IMR-90 (cell line): ENCODE results near the gene ATP6V1D. TPM values are rescaled to one million over a fixed set of nuclear protein-coding genes. Genes with fewer than 3 reads are reported as not detected.

Experiments
- ATAC-seq: fragments of 200-7000 bp; cut with Tn5 transposase; 2 replicates; pipeline ENCODE4 v1.9.1; 2020; ENCODE audit warnings: low read depth, mild to moderate bottlenecking, moderate library complexity
- Bru-seq: library from RNA; stranded (reverse); fragments of 400-500 nt; gene quantifications from one replicate; lab custom pipeline; 2021; lab: Mats Ljungman, UMichigan
- BruChase-seq, 2 experiments: library from RNA; stranded (reverse); fragments of 400-500 nt; gene quantifications; one replicate each; lab custom pipeline; 2021; lab: Mats Ljungman, UMichigan
- BruUV-seq: library from RNA; stranded (reverse); fragments of 400-500 nt; replicated peaks from 2 replicates; lab custom pipeline; 2021; lab: Mats Ljungman, UMichigan
- CTCF ChIA-PET: fragments of 300-600 bp; formaldehyde crosslinking; extraction: SDS; loops from one replicate; lab custom pipeline; 2021; ENCODE audit warnings: antibody characterized with exemption; lab: Yijun Ruan, JAX
- POLR2A ChIA-PET: fragments of 300-600 bp; sonication (Branson Sonifier 250); formaldehyde crosslinking; loops from one replicate; lab custom pipeline; 2022; ENCODE audit warnings: antibody characterized with exemption; ENCODE audit not compliant: unreplicated experiment; lab: Charles Lee
- DNase-seq: peaks from one replicate; pipeline ENCODE4 v3.0.0; 2013
- H2AFZ ChIP-seq: replicated peaks from 2 replicates; pipeline ENCODE3; 2013; ENCODE audit warnings: low read length, mild to moderate bottlenecking; ENCODE audit not compliant: poor library complexity
- H2AK5ac ChIP-seq: 2 replicates; pipeline ENCODE4 v1.6.1; 2013; ENCODE audit warnings: low read depth, low read length, inconsistent platforms
- H2AK9ac ChIP-seq: replicated peaks from 2 replicates; pipeline ENCODE3; 2013; ENCODE audit warnings: mild to moderate bottlenecking, low read depth, low read length, moderate library complexity; ENCODE audit not compliant: poor library complexity
- H2BK120ac ChIP-seq: 2 replicates; pipeline ENCODE4 v1.6.1; 2013; ENCODE audit warnings: low read depth, low read length, inconsistent platforms
- H2BK15ac ChIP-seq: 3 replicates; pipeline ENCODE4 v1.6.1; 2013; ENCODE audit warnings: low read depth, low read length, inconsistent platforms
- H2BK20ac ChIP-seq: 2 replicates; pipeline ENCODE4 v1.6.1; 2013; ENCODE audit warnings: low read depth, mild to moderate bottlenecking, inconsistent platforms, low read length, moderate library complexity
- H2BK5ac ChIP-seq: 2 replicates; pipeline ENCODE4 v1.6.1; 2013; ENCODE audit warnings: mild to moderate bottlenecking, low read depth, low read length, inconsistent platforms; ENCODE audit not compliant: poor library complexity, severe bottlenecking
- H3K14ac ChIP-seq: replicated peaks from 2 replicates; pipeline ENCODE4 v1.6.1; 2013; ENCODE audit warnings: low read depth, low read length, inconsistent platforms
- H3K18ac ChIP-seq: 2 replicates; pipeline ENCODE4 v1.6.1; 2013; ENCODE audit warnings: low read depth, low read length, control low read depth
- H3K23ac ChIP-seq: 2 replicates; pipeline ENCODE4 v1.6.1; 2013; ENCODE audit warnings: low read depth, low read length, inconsistent platforms
- H3K27ac ChIP-seq: 2 replicates; pipeline ENCODE4 v1.5.1; 2013; ENCODE audit warnings: mild to moderate bottlenecking, control low read depth, low read length; ENCODE audit not compliant: insufficient read depth
- H3K27me3 ChIP-seq: 2 replicates; pipeline ENCODE4 v1.6.1; 2013; ENCODE audit warnings: low read length; ENCODE audit not compliant: control insufficient read depth, insufficient read depth
- H3K36me3 ChIP-seq: 2 replicates; pipeline ENCODE4 v1.6.1; 2013; ENCODE audit warnings: low read length, mixed read lengths; ENCODE audit not compliant: control insufficient read depth, insufficient read depth
- H3K4ac ChIP-seq: 2 replicates; pipeline ENCODE4 v1.6.1; 2013; ENCODE audit warnings: low read depth, low read length, inconsistent platforms
- H3K4me1 ChIP-seq: 2 replicates; pipeline ENCODE4 v1.6.1; 2013; ENCODE audit warnings: low read length, mixed read lengths; ENCODE audit not compliant: control insufficient read depth, insufficient read depth
- H3K4me2 ChIP-seq: 2 replicates; pipeline ENCODE4 v1.6.1; 2013; ENCODE audit warnings: low read depth, mild to moderate bottlenecking, control low read depth, low read length, moderate library complexity
- H3K4me3 ChIP-seq: 2 replicates; pipeline ENCODE4 v1.5.1; 2013; ENCODE audit warnings: low read depth, mild to moderate bottlenecking, control low read depth, low read length, moderate library complexity; ENCODE audit not compliant: insufficient read depth
- H3K56ac ChIP-seq: 2 replicates; pipeline ENCODE4 v1.6.1; 2013; ENCODE audit warnings: low read length, inconsistent platforms; ENCODE audit not compliant: insufficient read depth; ENCODE audit errors: extremely low read depth
- H3K79me1 ChIP-seq, 2 experiments: 2 replicates each; pipeline ENCODE4 v1.6.1; 2013; ENCODE audit warnings: low read length in 2 of 2, inconsistent platforms in 1 of 2, low read depth in 1 of 2
- H3K9ac ChIP-seq: 2 replicates; pipeline ENCODE4 v1.6.1; 2013; ENCODE audit warnings: low read depth, low read length, control low read depth
- H3K9me1 ChIP-seq: 2 replicates; pipeline ENCODE4 v1.6.1; 2013; ENCODE audit warnings: low read length, inconsistent platforms; ENCODE audit not compliant: insufficient read depth
- H3K9me3 ChIP-seq: 2 replicates; pipeline ENCODE4 v1.6.1; 2013; ENCODE audit warnings: low read length; ENCODE audit not compliant: control insufficient read depth, insufficient read depth
- H4K20me1 ChIP-seq: 2 replicates; pipeline ENCODE4 v1.6.1; 2013; ENCODE audit warnings: low read length, inconsistent platforms; ENCODE audit not compliant: insufficient read depth
- H4K5ac ChIP-seq: 2 replicates; pipeline ENCODE4 v1.6.1; 2013; ENCODE audit warnings: mild to moderate bottlenecking, low read depth, low read length, control low read depth
- H4K8ac ChIP-seq, 2 experiments: 2 replicates each; pipeline ENCODE4 v1.6.1; 2013; ENCODE audit warnings: low read depth in 2 of 2, low read length in 2 of 2, control low read depth in 1 of 2, inconsistent platforms in 1 of 2
- H4K91ac ChIP-seq: 2 replicates; pipeline ENCODE4 v1.6.1; 2013; ENCODE audit warnings: low read depth, low read length, inconsistent platforms; ENCODE audit not compliant: insufficient read depth
- BHLHE40 ChIP-seq: fragments of 150-350 bp; IDR thresholded peaks from 2 replicates; pipeline ENCODE4 v1.6.1; 2016; ENCODE audit warnings: mild to moderate bottlenecking, low read depth, low read length
- CEBPB ChIP-seq: IDR thresholded peaks from 2 replicates; pipeline ENCODE4 v1.6.1; 2012; ENCODE audit warnings: low read depth, low read length, improper control_type of control experiment
- CHD1 ChIP-seq: IDR thresholded peaks from 2 replicates; pipeline ENCODE4 v1.6.1; 2012; ENCODE audit warnings: low read depth, low read length, improper control_type of control experiment
- FOS ChIP-seq: fragments of 150-350 bp; IDR thresholded peaks from 2 replicates; pipeline ENCODE4 v1.6.1; 2016; ENCODE audit warnings: low read depth, low read length
- MAFK ChIP-seq: IDR thresholded peaks from 2 replicates; pipeline ENCODE4 v1.6.1; 2012; ENCODE audit warnings: low read depth, low read length, improper control_type of control experiment
- MXI1 ChIP-seq: IDR thresholded peaks from 2 replicates; pipeline ENCODE4 v1.6.1; 2012; ENCODE audit warnings: low read depth, mild to moderate bottlenecking, low read length, moderate library complexity, borderline replicate concordance
- NFE2L2 ChIP-seq: fragments of 150-350 bp; IDR thresholded peaks from 2 replicates; pipeline ENCODE4 v1.6.1; 2016; ENCODE audit warnings: low read depth, mild to moderate bottlenecking, low read length
- POLR2A ChIP-seq: IDR thresholded peaks from 2 replicates; pipeline ENCODE4 v1.6.1; 2012; ENCODE audit warnings: mild to moderate bottlenecking, low read depth, low read length
- RAD21 ChIP-seq: IDR thresholded peaks from 2 replicates; pipeline ENCODE4 v1.6.1; 2012; ENCODE audit warnings: low read length, improper control_type of control experiment
- RCOR1 ChIP-seq: IDR thresholded peaks from 2 replicates; pipeline ENCODE4 v1.6.1; 2012; ENCODE audit warnings: mild to moderate bottlenecking, low read length, improper control_type of control experiment; ENCODE audit not compliant: insufficient replicate concordance
- RFX5 ChIP-seq: IDR thresholded peaks from 2 replicates; pipeline ENCODE4 v1.8.0; 2012; ENCODE audit warnings: low read depth, mild to moderate bottlenecking, low read length, moderate library complexity
- SMC3 ChIP-seq: fragments of 150-350 bp; IDR thresholded peaks from 2 replicates; pipeline ENCODE4 v1.6.1; 2016; ENCODE audit warnings: low read depth, mild to moderate bottlenecking, antibody characterized with exemption, low read length, moderate library complexity
- WGBS, 2 experiments: methylation state at CpG; one replicate each; pipeline versions ENCODE4 v1.1.5 to v1.1.7; 2013; ENCODE audit warnings: missing lambda C conversion rate in 2 of 2; ENCODE audit not compliant: insufficient read length in 1 of 2; ENCODE audit errors: extremely low coverage in 2 of 2; 5-methylcytosine and 5-hydroxymethylcytosine counted together
- dilution Hi-C: fragments of 300-500 bp; cut with HindIII; formaldehyde crosslinking; loops from one replicate; pipeline ENCODE4 v1.14.3; 2018; ENCODE audit warnings: low sequenced_read_pairs; ENCODE audit not compliant: unreplicated experiment
- in situ Hi-C: fragments of 300-500 bp; cut with MboI; formaldehyde crosslinking; loops from 3 replicates; pipeline ENCODE4 v1.14.3; 2019; ENCODE audit warnings: low sequenced_read_pairs, inconsistent platforms, mixed read lengths
- intact Hi-C: fragments of 100-400 bp; cut with micrococcal nuclease; formaldehyde crosslinking; loops from 2 replicates; pipeline ENCODE4 v1.10.0; 2022
- long read RNA-seq: library from polyadenylated mRNA; unstranded; transcript quantifications from one replicate; pipeline ENCODE4 v2.0.0, GENCODE V29; 2021; ENCODE audit not compliant: unreplicated experiment
- polyA plus RNA-seq, 3 experiments: library from polyadenylated mRNA; depleted of rRNA; stranded (reverse); fragments of >200 nt; gene quantifications; 2 replicates each; pipeline ENCODE4 v1.2.3, GENCODE V29; 2012; ENCODE audit warnings: low replicate concordance in 1 of 3
- total RNA-seq: library from RNA; depleted of rRNA; stranded (reverse); fragments of >200 nt; gene quantifications from 2 replicates; pipeline ENCODE4 v1.2.3, GENCODE V29; 2012; rRNA removed
- TF ChIP-seq, protein P1 (sequence below): fragments of 150-350 bp; IDR thresholded peaks from 2 replicates; pipeline ENCODE4 v1.6.1; 2017; ENCODE audit warnings: mild to moderate bottlenecking, antibody characterized with exemption, low read length, low read depth
- TF ChIP-seq, protein P2 (sequence below): fragments of 150-350 bp; IDR thresholded peaks from 2 replicates; pipeline ENCODE4 v1.6.1; 2016; ENCODE audit warnings: low read depth, mild to moderate bottlenecking, low read length, moderate library complexity, borderline replicate concordance

Gene ATP6V1D
- total RNA-seq (113 and 167 TPM in 2 replicates), polyA plus RNA-seq (2012; rRNA removed) (47.3 and 54.5 TPM in 2 replicates), Bru-seq, nascent RNA (percentile 86 among the genes with signal in this experiment), BruChase-seq, experiment 1, labeled RNA remaining after a 6-hour chase (percentile 73 among the genes with signal in this experiment), BruChase-seq, experiment 2, labeled RNA remaining after a 2-hour chase (percentile 65 among the genes with signal in this experiment)
- 17.2 and 23.4 TPM in 2 replicates for polyA plus RNA-seq (2012; cell fraction: cytosol; rRNA removed)
- polyA plus RNA-seq (2012; cell fraction: nucleus; rRNA removed; ENCODE audit: low replicate concordance): 3.5 and 22.9 TPM in 2 replicates
- long read RNA-seq, transcript ATP6V1D-201 (9 exons, 1,845 nt): major isoform, 50 of 64 reads
- long read RNA-seq, partial matches to known transcripts: 8 of 64 reads
- long read RNA-seq, other reads (novel, unspliced or antisense): 6 of 64 reads

DNA sequence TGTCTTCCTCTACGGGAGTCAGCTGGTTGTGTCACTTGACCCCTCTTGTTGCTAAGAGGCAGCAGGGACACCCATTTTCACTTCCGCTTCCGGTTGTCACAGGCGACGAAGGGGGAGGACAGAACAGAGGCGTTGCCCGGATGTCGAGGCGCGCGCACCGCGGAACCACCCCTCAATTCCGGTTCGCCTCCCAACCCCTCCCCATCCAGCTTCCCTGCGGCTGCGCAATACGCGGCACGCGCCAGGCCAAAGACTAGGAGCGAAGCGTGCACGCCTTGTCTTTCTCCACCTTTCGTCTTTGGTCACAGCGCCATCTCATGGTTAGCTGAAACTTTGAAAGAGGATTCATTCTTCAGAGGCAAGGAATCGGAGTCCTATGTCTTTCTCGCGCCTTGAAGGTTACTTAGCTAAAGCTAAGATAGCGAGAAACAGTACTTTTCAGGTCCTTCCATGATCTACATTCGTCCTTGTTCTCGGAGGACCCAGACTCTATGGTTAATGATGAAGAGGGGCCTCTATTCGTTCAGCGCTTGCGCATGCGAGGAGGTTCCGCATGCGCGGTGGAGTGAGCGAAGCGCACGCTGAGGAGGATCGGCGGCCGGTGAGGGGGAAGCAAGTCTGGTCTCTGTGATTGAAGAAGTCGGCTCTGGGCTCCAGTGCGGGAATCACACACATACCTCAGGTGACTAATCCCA is at the start of gene ATP6V1D, which contains the start of gene EIF2S1:
Gene ATP6V1D (minus strand): TSS at position 30 of the 695 bp plus-strand sequence. CDS start 106 bp downstream, outside the sequence.
Gene EIF2S1 (plus strand): TSS at position 554 of the 695 bp plus-strand sequence. CDS start 4,440 bp downstream, outside the sequence.
- Histone ChIP-seq H2BK5ac (peak within 1 kb of the TSS; percentile 95), H3K9ac (peak within 1 kb of the TSS; percentile 92), H4K20me1 (peaks cover 19% of the 10 kb centered on the region), H2AK5ac (peak within 1 kb of the TSS; percentile 83), H3K36me3 (no peaks in the 10 kb centered on the region; the same call in 1 of the 2 replicates), H3K79me1 (peaks cover 3 to 27% of the 10 kb centered on the region in 2 experiments; a peak in 2 of 4 replicates), H2AFZ (peak within 1 kb of the TSS; percentile 92), H3K4me1 (peaks cover 2% of the 10 kb centered on the region; the same call in 1 of the 2 replicates), H2BK15ac (peak within 1 kb of the TSS; percentile 96), H3K9me3 (no peaks in the 10 kb centered on the region), H3K56ac (peak within 1 kb of the TSS; percentile 100), H4K8ac (peak within 1 kb of the TSS; percentile 45 to 98), H3K23ac (peak within 1 kb of the TSS; percentile 100), H3K27me3 (no peaks in the 10 kb centered on the region), H2BK120ac (peak within 1 kb of the TSS; percentile 97), H2AK9ac (peak within 1 kb of the TSS; percentile 93), H3K4me2 (peak within 1 kb of the TSS; percentile 88), H3K27ac (peak within 1 kb of the TSS; percentile 87), H3K18ac (peak within 1 kb of the TSS; percentile 89), H3K14ac (peak within 1 kb of the TSS; percentile 99), H2BK20ac (peak within 1 kb of the TSS; percentile 89), H3K4ac (peak within 1 kb of the TSS; percentile 97), H4K5ac (peak within 1 kb of the TSS; percentile 93), H3K9me1 (peaks cover 2% of the 10 kb centered on the region; the same call in 1 of the 2 replicates), H3K4me3 (peak within 1 kb of the TSS; percentile 96), H4K91ac (peak within 1 kb of the TSS; percentile 99)
- dilution Hi-C loops (no loop called here), in situ Hi-C loops (no loop called here), intact Hi-C loops (loop anchor here (1.0 kb wide), 2 partner anchors 119 to 194 kb away; partner anchors contain the start of gene PALS1)
- peak; percentile 99 for DNase-seq
- no TSS peak for BruUV-seq
- ChIA-PET CTCF (interaction anchor here (0.5 to 1.6 kb wide), 20 partner anchors 9 to 506 kb away, joined by 3 to 9 read pairs (median 3); no protein-coding TSS in a partner anchor), POLR2A (no interaction called here)
- peak; percentile 97 for ATAC-seq
- WGBS, 2 experiments: 0% methylated on average over 5 of the region's 47 CpGs; no CpG with 5 or more reads in 1 of the 2 experiments
- peak; percentile 29 for TF ChIP-seq RAD21
- TF ChIP-seq RFX5: peak; percentile 29; the same call in 1 of the 2 replicates
- peak; percentile 79 for TF ChIP-seq POLR2A
- TF ChIP-seq, protein P1, sequence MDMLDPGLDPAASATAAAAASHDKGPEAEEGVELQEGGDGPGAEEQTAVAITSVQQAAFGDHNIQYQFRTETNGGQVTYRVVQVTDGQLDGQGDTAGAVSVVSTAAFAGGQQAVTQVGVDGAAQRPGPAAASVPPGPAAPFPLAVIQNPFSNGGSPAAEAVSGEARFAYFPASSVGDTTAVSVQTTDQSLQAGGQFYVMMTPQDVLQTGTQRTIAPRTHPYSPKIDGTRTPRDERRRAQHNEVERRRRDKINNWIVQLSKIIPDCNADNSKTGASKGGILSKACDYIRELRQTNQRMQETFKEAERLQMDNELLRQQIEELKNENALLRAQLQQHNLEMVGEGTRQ: peak; percentile 87
- no peak for TF ChIP-seq NFE2L2
- TF ChIP-seq SMC3: no peak; the same call in 1 of the 2 replicates
- TF ChIP-seq FOS: no peak
- TF ChIP-seq RCOR1: peak; percentile 75
- no peak; the same call in 1 of the 2 replicates for TF ChIP-seq MAFK
- no peak for TF ChIP-seq CHD1
- TF ChIP-seq BHLHE40: peak; percentile 98
- peak; percentile 64; the same call in 1 of the 2 replicates for TF ChIP-seq CEBPB
- TF ChIP-seq, protein P2, sequence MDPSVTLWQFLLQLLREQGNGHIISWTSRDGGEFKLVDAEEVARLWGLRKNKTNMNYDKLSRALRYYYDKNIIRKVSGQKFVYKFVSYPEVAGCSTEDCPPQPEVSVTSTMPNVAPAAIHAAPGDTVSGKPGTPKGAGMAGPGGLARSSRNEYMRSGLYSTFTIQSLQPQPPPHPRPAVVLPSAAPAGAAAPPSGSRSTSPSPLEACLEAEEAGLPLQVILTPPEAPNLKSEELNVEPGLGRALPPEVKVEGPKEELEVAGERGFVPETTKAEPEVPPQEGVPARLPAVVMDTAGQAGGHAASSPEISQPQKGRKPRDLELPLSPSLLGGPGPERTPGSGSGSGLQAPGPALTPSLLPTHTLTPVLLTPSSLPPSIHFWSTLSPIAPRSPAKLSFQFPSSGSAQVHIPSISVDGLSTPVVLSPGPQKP: 0 out of 2 replicates have a peak, but pooled peaks have one; percentile 75
- peak; percentile 75; the same call in 1 of the 2 replicates for TF ChIP-seq MXI1
